MV-4-11 (cell line): ENCODE data around the gene ALDOC.

Experiments
- DNase-seq: peaks from one replicate; lab custom pipeline; 2025; lab: John Stamatoyannopoulos, UW

The ALDOC gene

GRCh38 chr17:28532050-28532960 is 44.4 kb downstream of the ALDOC start:
- no peak for DNase-seq

- no peak for DNase-seq
These were observed 45.8 kb downstream of the ALDOC start for GRCh38 chr17:28530926-28531325.

GRCh38 chr17:28530250-28530649 is 46.4 kb downstream of the ALDOC start:
- DNase-seq, result no peak

GRCh38 chr17:28529013-28529400 is 47.7 kb downstream of the ALDOC start:
- no peak for DNase-seq

DNA sequence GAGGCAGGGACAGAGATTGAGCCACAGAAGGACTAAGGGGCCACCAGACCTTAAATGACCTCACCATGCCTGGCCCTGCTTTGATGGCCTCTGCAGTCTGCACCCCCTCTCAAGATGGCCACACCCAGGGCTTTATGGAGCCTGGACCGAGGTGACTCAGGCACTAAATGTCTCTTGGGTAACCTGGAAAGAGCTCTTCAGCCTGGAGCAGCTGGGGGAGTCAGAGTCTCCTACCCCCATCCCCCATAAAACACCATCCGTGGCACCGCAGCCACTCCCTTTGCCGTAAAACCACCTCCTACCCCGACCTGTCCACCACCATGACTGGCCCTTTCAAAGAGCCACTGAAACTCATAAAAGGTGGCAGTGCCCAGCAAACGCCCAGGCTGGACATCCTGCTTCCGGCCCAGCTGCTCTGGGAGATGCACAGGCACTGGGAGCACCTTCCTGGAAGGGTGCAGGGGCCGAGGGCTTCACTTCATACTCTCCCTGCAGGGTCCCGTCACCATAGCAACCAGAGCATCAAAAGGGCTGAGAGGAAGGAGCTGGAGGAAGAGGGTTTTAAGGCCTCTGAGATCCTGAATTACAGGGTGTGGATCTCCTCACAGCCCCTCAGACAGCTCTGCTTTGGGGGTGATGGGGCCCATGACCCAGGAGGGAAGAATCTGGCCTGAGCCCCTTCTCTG is 48.2 kb downstream of the ALDOC start:
- DNase-seq, result no peak

DNA sequence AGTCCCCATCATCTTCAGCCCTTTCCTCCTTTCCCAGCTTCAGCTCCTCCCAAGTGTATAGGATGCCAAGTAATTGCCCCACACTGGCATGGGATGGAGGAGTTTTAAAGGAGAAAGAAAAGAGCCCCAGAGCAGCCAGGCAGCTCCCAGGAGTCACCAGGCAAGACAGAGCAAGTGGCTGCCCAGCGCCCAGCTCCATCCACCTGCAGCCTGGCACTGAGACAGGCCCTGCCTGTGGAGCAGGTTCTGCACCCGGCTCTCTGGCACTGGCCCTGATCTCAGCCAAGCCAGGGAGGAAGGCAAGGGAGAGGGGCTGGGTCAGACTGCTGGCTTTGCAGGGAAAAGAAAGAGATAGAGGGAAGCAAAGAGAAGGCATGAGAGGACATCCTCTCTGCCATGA is 48.8 kb downstream of the ALDOC start:
- no peak for DNase-seq

DNA sequence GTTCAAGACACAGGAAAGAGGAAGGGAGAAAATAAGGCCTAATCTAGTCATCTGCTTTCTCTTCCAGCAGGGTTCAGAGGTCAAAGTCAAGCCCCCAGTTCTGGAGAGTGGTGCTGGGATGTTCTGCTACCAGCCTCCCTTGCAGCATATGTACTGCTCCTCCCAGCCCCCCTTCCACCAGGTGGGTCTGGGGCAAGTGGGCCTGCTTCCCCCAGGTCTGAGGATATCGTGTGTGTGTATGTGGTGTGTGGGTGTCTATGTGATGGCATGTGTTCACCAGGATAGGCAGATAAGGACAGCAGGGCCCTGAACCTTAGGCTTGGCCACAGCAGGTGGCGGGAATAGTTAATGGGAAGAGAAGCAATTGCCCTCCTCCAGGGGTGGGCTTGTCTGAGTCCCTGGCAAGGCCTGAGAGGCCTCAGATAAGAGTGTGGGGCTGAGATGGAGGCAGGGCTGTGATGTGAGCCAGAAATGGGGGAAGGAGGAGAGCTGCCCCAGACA is 49.5 kb downstream of the ALDOC start:
- DNase-seq, result no peak

GRCh38 chr17:28526381-28526780 is 50.3 kb downstream of the ALDOC start:
- DNase-seq, result no peak

- DNase-seq, result no peak
These were observed 51.9 kb downstream of the ALDOC start for GRCh38 chr17:28524476-28525424.

DNA sequence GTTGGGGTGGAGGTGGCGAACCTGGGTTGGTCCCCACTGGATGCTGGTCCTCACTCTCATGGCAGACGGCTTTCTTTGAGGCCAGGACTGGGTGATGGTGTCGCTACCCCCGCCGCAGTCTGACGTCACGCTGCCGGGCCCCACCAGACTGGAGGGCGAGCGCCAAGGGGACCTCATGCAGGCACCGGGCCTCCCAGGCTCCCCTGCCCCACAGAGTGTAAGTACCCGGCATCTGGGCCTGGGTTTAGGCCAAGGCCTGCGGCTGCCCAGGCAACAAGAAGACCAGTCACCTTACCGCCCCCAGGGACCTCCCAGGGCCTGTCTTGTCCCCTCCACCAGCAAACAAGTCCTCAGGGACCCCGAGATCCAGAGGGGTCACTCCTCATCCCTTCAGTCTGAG is 52.8 kb downstream of the ALDOC start:
- DNase-seq, result no peak

GRCh38 chr17:28523186-28523585 is 53.5 kb downstream of the ALDOC start:
- DNase-seq, result no peak
